ENCODE data around the gene NRG2.

DNA sequence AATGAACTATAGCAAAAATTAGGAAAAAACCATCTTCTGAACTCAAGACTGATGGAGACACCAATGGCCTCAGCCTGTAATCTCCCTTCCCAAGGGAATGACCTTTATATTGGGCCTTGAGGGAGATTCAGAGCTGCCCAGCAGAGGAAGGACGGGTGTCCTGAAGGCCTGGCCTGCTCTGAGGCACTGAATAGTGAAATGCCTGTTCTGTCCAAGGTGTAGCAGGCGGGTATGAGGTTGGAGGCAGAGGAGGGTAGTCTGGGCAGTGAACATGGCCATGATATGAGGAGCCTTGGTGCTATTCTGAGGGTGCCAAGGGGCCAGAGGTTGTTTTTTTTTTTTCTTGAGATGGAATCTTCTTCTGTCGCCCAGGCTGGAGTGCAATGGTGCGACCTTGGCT, 222.5 kb downstream of the NRG2 start:
- TF ChIP-seq EZH2 (IDR thresholded peaks at IDR 0.05; ENCODE audit: insufficient read depth, poor library complexity, severe bottlenecking), result no peak
- no peak for TF ChIP-seq EZH2phosphoT487 (IDR thresholded peaks at IDR 0.05; ENCODE audit: insufficient read depth, low read depth)
